PFSK-1 (cell line): ENCODE results near the gene MAP2K5.

Experiments used
- FOXP2 ChIP-seq: optimal IDR thresholded peaks from 2 replicates; pipeline ENCODE3; 2011; ENCODE audit warnings: borderline replicate concordance, control low read depth, inconsistent platforms; ENCODE audit not compliant: insufficient read depth; ENCODE audit errors: extremely low read length, extremely low read depth
- POLR2AphosphoS5 ChIP-seq: IDR thresholded peaks from 2 replicates; pipeline ENCODE4 v1.6.1; 2012; ENCODE audit warnings: low read depth, mild to moderate bottlenecking, control low read depth, low read length, moderate library complexity
- REST ChIP-seq, 2 experiments: IDR thresholded peaks; 2 replicates each; pipeline versions ENCODE4 v1.6.1 to v1.8.0; 2011 to 2012; ENCODE audit warnings: low read depth in 2 of 2, low read length in 2 of 2, control low read depth in 1 of 2, inconsistent platforms in 1 of 2, mild to moderate bottlenecking in 1 of 2, moderate library complexity in 1 of 2; ENCODE audit not compliant: insufficient read depth in 1 of 2
- SIN3A ChIP-seq: IDR thresholded peaks from 2 replicates; pipeline ENCODE4 v1.6.1; 2012; ENCODE audit warnings: mild to moderate bottlenecking, low read length, moderate library complexity, borderline replicate concordance; ENCODE audit not compliant: insufficient read depth
- TAF1 ChIP-seq: IDR thresholded peaks from 2 replicates; pipeline ENCODE4 v1.6.1; 2012; ENCODE audit warnings: low read length, control low read depth, borderline replicate concordance; ENCODE audit not compliant: insufficient read depth

Gene MAP2K5

GRCh38 chr15:67722030-67722817 is 179.7 kb downstream of the MAP2K5 start:
- TF ChIP-seq POLR2AphosphoS5 = no peak

- TF ChIP-seq POLR2AphosphoS5 (no peak), REST (IDR thresholded peaks at IDR 0.05; ENCODE audit: insufficient read depth in 1 of 2, low read depth in 2 of 2, low read length in 2 of 2) (no peak), TAF1 (no peak), SIN3A (no peak), FOXP2 (no peak)
These were observed 181.0 kb downstream of the MAP2K5 start for GRCh38 chr15:67723294-67724024.

GRCh38 chr15:67724691-67725375 is 182.3 kb downstream of the MAP2K5 start:
- TF ChIP-seq SIN3A = no peak
- TF ChIP-seq TAF1 = no peak
- TF ChIP-seq POLR2AphosphoS5 = no peak
- no peak for TF ChIP-seq REST (IDR thresholded peaks at IDR 0.05; ENCODE audit: insufficient read depth in 1 of 2, low read depth in 2 of 2, low read length in 2 of 2)
- TF ChIP-seq FOXP2 = no peak

GRCh38 chr15:67730135-67730534 is 187.6 kb downstream of the MAP2K5 start:
- no peak for TF ChIP-seq FOXP2
- no peak for TF ChIP-seq REST (IDR thresholded peaks at IDR 0.05; ENCODE audit: insufficient read depth in 1 of 2, low read depth in 2 of 2, low read length in 2 of 2)
- no peak for TF ChIP-seq SIN3A
- no peak for TF ChIP-seq TAF1

- no peak for TF ChIP-seq POLR2AphosphoS5
- no peak for TF ChIP-seq SIN3A
- no peak for TF ChIP-seq TAF1
- TF ChIP-seq FOXP2 = no peak
- no peak for TF ChIP-seq REST (IDR thresholded peaks at IDR 0.05; ENCODE audit: insufficient read depth in 1 of 2, low read depth in 2 of 2, low read length in 2 of 2)
These were observed 188.7 kb downstream of the MAP2K5 start for GRCh38 chr15:67731112-67731721.
